HCT116 (cell line): Measurements from ENCODE around the gene OR10K2. TPM values are rescaled to one million over a fixed set of nuclear protein-coding genes. Genes with fewer than 3 reads are reported as not detected.

Source experiments
- ATAC-seq: fragments of 200-7000 bp; cut with Tn5 transposase; 2 replicates; pipeline ENCODE4 v1.9.1; 2020; ENCODE audit warnings: mild to moderate bottlenecking, moderate library complexity
- BruUV-seq: library from RNA; stranded (reverse); fragments of 400-500 nt; replicated peaks from 2 replicates; lab custom pipeline; 2021; lab: Mats Ljungman, UMichigan
- CTCF ChIA-PET: fragments of 300-600 bp; sonication (Branson Sonifier 250); formaldehyde crosslinking; loops from one replicate; lab custom pipeline; 2021; ENCODE audit warnings: antibody characterized with exemption; lab: Charles Lee
- POLR2A ChIA-PET: fragments of 300-600, 350-600 bp; sonication (Branson Sonifier 250); formaldehyde crosslinking; loops from one replicate; lab custom pipeline; 2021; ENCODE audit warnings: antibody characterized with exemption; lab: Charles Lee
- RAD21 ChIA-PET, 2 experiments: fragments of 300-600 bp; sonication (Branson Sonifier 250); formaldehyde crosslinking; loops; one replicate each; lab custom pipeline; 2023; ENCODE audit warnings: low total read pairs in 2 of 2; ENCODE audit not compliant: uncharacterized antibody in 2 of 2, unreplicated experiment in 2 of 2, low non-redundant PET in 1 of 2; lab: Charles Lee
- DNase-seq: peaks from one replicate; pipeline ENCODE4 v3.0.0-alpha.2; 2010; ENCODE audit warnings: low read depth, low spot score
- H2AFZ ChIP-seq: fragments of 200-600 bp; shearing (Covaris generic), sonication (generic); 2 replicates; pipeline ENCODE4 v1.6.1; 2017; ENCODE audit warnings: low read depth, mixed run types, mixed read lengths, antibody characterized with exemption, low read length; ENCODE audit not compliant: poor library complexity, severe bottlenecking
- H3K27ac ChIP-seq: 2 replicates; pipeline ENCODE4 v1.5.1; 2012; ENCODE audit warnings: low read depth, low read length
- H3K27me3 ChIP-seq: fragments of 200-600 bp; sonication (generic); 2 replicates; pipeline ENCODE4 v1.6.1; 2016; ENCODE audit warnings: mixed run types, low read length, mixed read lengths; ENCODE audit not compliant: insufficient read depth
- H3K36me3 ChIP-seq, 2 experiments: fragments of 200-500 bp in 1 of 2; fragments of 200-600 bp in 1 of 2; sonication (Bioruptor generic) in 1 of 2; sonication (generic) in 1 of 2; 2 replicates each; pipeline versions ENCODE4 v1.5.1 to v1.6.1; 2014 to 2016; ENCODE audit warnings: low read length in 2 of 2, inconsistent platforms in 1 of 2, mixed read lengths in 1 of 2, mixed run types in 1 of 2; ENCODE audit not compliant: insufficient read depth in 2 of 2, control insufficient read depth in 1 of 2
- H3K4me1 ChIP-seq, 2 experiments: fragments of 200-600 bp in 1 of 2; sonication (generic) in 1 of 2; 2 replicates each; pipeline versions ENCODE4 v1.5.1 to v1.6.1; 2012 to 2017; ENCODE audit warnings: low read length in 2 of 2, inconsistent platforms in 1 of 2, mild to moderate bottlenecking in 1 of 2, mixed read lengths in 1 of 2, mixed run types in 1 of 2, moderate library complexity in 1 of 2; ENCODE audit not compliant: insufficient read depth in 2 of 2, control insufficient read depth in 1 of 2
- H3K4me2 ChIP-seq: fragments of 200-600 bp; sonication (generic); 2 replicates; pipeline ENCODE4 v1.6.1; 2017; ENCODE audit warnings: mixed run types, low read length, mixed read lengths
- H3K4me3 ChIP-seq, 2 experiments: fragments of 200-600 bp in 1 of 2; sonication (generic) in 1 of 2; replicated peaks in 1 of 2; 2 replicates each; pipeline ENCODE4 v1.5.1; 2011 to 2016; ENCODE audit warnings: low read length in 2 of 2, control low read depth in 1 of 2, low read depth in 1 of 2, mild to moderate bottlenecking in 1 of 2, mixed read lengths in 1 of 2, mixed run types in 1 of 2
- H3K79me2 ChIP-seq: fragments of 200-600 bp; sonication (generic); 2 replicates; pipeline ENCODE4 v1.6.1; 2017; ENCODE audit warnings: mild to moderate bottlenecking, mixed run types, low read length, moderate library complexity, mixed read lengths; ENCODE audit not compliant: insufficient read depth
- H3K9ac ChIP-seq: fragments of 200-600 bp; sonication (generic); 2 replicates; pipeline ENCODE4 v1.6.1; 2016; ENCODE audit warnings: low read length, mixed read lengths
- H3K9me2 ChIP-seq: fragments of 200-600 bp; sonication (generic), shearing (Covaris generic); 2 replicates; pipeline ENCODE4 v1.6.1; 2017; ENCODE audit warnings: mixed run types, mild to moderate bottlenecking, moderate library complexity; ENCODE audit not compliant: insufficient read depth
- H3K9me3 ChIP-seq, 2 experiments: fragments of 200-500 bp in 1 of 2; fragments of 200-600 bp in 1 of 2; sonication (Bioruptor generic) in 1 of 2; sonication (generic) in 1 of 2; 2 replicates each; pipeline ENCODE4 v1.6.1; 2014 to 2017; ENCODE audit warnings: low read length in 2 of 2, mixed read lengths in 2 of 2, inconsistent platforms in 1 of 2, low read depth in 1 of 2, mild to moderate bottlenecking in 1 of 2, mixed run types in 1 of 2, moderate library complexity in 1 of 2; ENCODE audit not compliant: control insufficient read depth in 1 of 2, insufficient read depth in 1 of 2
- H4K20me1 ChIP-seq: fragments of 200-600 bp; sonication (generic), shearing (Covaris generic); 2 replicates; pipeline ENCODE4 v1.6.1; 2017; ENCODE audit warnings: mixed run types, mild to moderate bottlenecking, moderate library complexity; ENCODE audit not compliant: insufficient read depth
- CBX3 ChIP-seq: IDR thresholded peaks from 2 replicates; pipeline ENCODE4 v1.6.1; 2012; ENCODE audit warnings: low read depth
- EGR1 ChIP-seq: IDR thresholded peaks from 2 replicates; pipeline ENCODE4 v1.6.1; 2012; ENCODE audit warnings: low read depth
- ELF1 ChIP-seq: IDR thresholded peaks from 2 replicates; pipeline ENCODE4 v1.6.1; 2012; ENCODE audit warnings: low read depth, borderline replicate concordance
- EZH2phosphoT487 ChIP-seq: fragments of 200-600 bp; IDR thresholded peaks from 2 replicates; pipeline ENCODE4 v1.6.1; 2018; ENCODE audit warnings: antibody characterized with exemption, borderline replicate concordance
- FOSL1 ChIP-seq: IDR thresholded peaks from 2 replicates; pipeline ENCODE4 v1.6.1; 2012; ENCODE audit warnings: low read depth
- JUND ChIP-seq: IDR thresholded peaks from 2 replicates; pipeline ENCODE4 v1.6.1; 2012
- POLR2A ChIP-seq: IDR thresholded peaks from 2 replicates; pipeline ENCODE4 v1.7.0; 2011; ENCODE audit warnings: borderline replicate concordance; ENCODE audit not compliant: insufficient read depth, insufficient read length; ENCODE audit errors: extremely low read depth
- RAD21 ChIP-seq: IDR thresholded peaks from 2 replicates; pipeline ENCODE4 v1.6.1; 2012; ENCODE audit warnings: low read depth, mild to moderate bottlenecking
- SIN3A ChIP-seq: IDR thresholded peaks from 2 replicates; pipeline ENCODE4 v1.6.1; 2012; ENCODE audit warnings: low read depth
- SP1 ChIP-seq: IDR thresholded peaks from 2 replicates; pipeline ENCODE4 v1.6.1; 2012; ENCODE audit warnings: low read depth
- YY1 ChIP-seq: IDR thresholded peaks from 2 replicates; pipeline ENCODE4 v1.6.1; 2011; ENCODE audit warnings: low read length, low read depth, moderate library complexity, mild to moderate bottlenecking; ENCODE audit not compliant: insufficient replicate concordance; ENCODE audit errors: extremely low read depth
- ZNF274 ChIP-seq: fragments of 200-500 bp; sonication (Bioruptor generic); IDR thresholded peaks from 2 replicates; pipeline ENCODE4 v1.6.1; 2014; ENCODE audit warnings: mild to moderate bottlenecking, low read depth, low read length, inconsistent platforms
- intact Hi-C: fragments of 100-400 bp; cut with micrococcal nuclease; formaldehyde crosslinking; loops from 2 replicates; pipeline ENCODE4 v1.10.0; 2022
- total RNA-seq: library from RNA; stranded (reverse); gene quantifications from one replicate; pipeline ENCODE4 v1.2.1, GENCODE V29; 2021; ENCODE audit not compliant: unreplicated experiment
- TF ChIP-seq, protein P1 (sequence below): IDR thresholded peaks from 2 replicates; pipeline ENCODE4 v1.6.1; 2012
- TF ChIP-seq, protein P2 (sequence below): IDR thresholded peaks from 2 replicates; pipeline ENCODE4 v1.6.1; 2012
- TF ChIP-seq, protein P3 (sequence below): IDR thresholded peaks from 2 replicates; pipeline ENCODE4 v1.6.1; 2012; ENCODE audit warnings: low read depth
- TF ChIP-seq, protein P4 (sequence below): IDR thresholded peaks from 2 replicates; pipeline ENCODE4 v1.6.1; 2011; ENCODE audit warnings: mild to moderate bottlenecking, low read length, moderate library complexity; ENCODE audit not compliant: insufficient replicate concordance; ENCODE audit errors: extremely low read depth

OR10K2 gene
- total RNA-seq, 1 experiment from 2014 or later, result not detected

DNA sequence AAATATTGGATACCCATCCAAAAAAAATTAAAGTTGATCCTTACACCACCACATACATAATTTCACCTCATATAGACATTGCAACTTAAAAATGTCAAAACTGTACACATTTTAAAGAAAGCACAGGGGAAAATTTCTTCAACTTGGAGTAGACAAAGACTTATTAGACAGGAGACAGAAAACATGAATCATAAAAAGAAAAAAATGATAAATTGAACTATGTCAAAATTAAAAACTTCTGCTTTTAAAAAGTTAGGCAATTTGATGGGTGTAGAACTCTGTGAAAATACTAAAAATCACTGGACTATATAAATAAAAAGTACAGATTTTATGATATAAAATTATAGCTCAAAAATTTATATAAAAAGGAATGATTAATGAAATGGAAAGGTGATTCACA is 31.2 kb upstream of the OR10K2 start:
- Histone ChIP-seq H3K4me1 (no peaks in the 10 kb centered on the region), H3K27ac (no peak overlapping the region), H3K27me3 (no peaks in the 10 kb centered on the region), H3K9ac (no peak overlapping the region), H2AFZ (no peak overlapping the region), H3K36me3 (no peaks in the 10 kb centered on the region), H3K79me2 (no peaks in the 10 kb centered on the region), H3K4me3 (no peak overlapping the region), H4K20me1 (no peaks in the 10 kb centered on the region), H3K9me3 (no peaks in the 10 kb centered on the region), H3K9me2 (no peaks in the 10 kb centered on the region), H3K4me2 (no peak overlapping the region)
- ATAC-seq (no peak), DNase-seq (no peak)
- intact Hi-C loops, result no loop called here
- no TSS peak for BruUV-seq
- ChIA-PET POLR2A (no interaction called here), CTCF (no interaction called here), RAD21 (no interaction called here)
- TF ChIP-seq EGR1, result no peak
- no peak for TF ChIP-seq ZNF274

DNA sequence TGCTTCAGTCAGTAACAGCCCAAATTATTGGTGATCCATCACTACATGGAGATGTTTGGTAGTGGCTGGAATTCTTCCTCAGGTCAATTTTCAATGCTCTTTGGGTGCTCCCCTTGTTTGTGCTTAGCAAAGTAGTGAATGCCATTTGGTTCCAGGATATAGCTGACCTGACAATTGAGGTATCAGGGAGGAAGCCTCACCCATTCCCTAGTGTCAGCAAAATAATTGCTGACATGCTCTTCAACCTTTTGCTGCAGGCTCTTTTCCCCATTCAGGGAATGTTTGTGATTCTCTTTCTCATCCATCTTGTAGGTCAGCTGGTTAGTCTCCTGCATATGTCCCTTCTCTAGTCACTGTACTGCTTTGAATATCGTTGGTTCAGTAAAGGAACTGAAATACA is 28.5 kb upstream of the OR10K2 start:
- ChIA-PET RAD21 (no interaction called here), CTCF (no interaction called here)
- Histone ChIP-seq H3K27ac (no peak overlapping the region), H2AFZ (no peak overlapping the region), H3K4me1 (no peaks in the 10 kb centered on the region), H3K36me3 (no peaks in the 10 kb centered on the region), H3K9ac (no peak overlapping the region)
- no TSS peak for BruUV-seq
- no peak for TF ChIP-seq ELF1
- TF ChIP-seq, protein P1, sequence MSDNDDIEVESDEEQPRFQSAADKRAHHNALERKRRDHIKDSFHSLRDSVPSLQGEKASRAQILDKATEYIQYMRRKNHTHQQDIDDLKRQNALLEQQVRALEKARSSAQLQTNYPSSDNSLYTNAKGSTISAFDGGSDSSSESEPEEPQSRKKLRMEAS, result no peak
- TF ChIP-seq RAD21, result no peak
- no peak for TF ChIP-seq POLR2A
- TF ChIP-seq, protein P2, sequence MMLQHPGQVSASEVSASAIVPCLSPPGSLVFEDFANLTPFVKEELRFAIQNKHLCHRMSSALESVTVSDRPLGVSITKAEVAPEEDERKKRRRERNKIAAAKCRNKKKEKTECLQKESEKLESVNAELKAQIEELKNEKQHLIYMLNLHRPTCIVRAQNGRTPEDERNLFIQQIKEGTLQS, result no peak
- no peak for TF ChIP-seq CBX3
- TF ChIP-seq, protein P3, sequence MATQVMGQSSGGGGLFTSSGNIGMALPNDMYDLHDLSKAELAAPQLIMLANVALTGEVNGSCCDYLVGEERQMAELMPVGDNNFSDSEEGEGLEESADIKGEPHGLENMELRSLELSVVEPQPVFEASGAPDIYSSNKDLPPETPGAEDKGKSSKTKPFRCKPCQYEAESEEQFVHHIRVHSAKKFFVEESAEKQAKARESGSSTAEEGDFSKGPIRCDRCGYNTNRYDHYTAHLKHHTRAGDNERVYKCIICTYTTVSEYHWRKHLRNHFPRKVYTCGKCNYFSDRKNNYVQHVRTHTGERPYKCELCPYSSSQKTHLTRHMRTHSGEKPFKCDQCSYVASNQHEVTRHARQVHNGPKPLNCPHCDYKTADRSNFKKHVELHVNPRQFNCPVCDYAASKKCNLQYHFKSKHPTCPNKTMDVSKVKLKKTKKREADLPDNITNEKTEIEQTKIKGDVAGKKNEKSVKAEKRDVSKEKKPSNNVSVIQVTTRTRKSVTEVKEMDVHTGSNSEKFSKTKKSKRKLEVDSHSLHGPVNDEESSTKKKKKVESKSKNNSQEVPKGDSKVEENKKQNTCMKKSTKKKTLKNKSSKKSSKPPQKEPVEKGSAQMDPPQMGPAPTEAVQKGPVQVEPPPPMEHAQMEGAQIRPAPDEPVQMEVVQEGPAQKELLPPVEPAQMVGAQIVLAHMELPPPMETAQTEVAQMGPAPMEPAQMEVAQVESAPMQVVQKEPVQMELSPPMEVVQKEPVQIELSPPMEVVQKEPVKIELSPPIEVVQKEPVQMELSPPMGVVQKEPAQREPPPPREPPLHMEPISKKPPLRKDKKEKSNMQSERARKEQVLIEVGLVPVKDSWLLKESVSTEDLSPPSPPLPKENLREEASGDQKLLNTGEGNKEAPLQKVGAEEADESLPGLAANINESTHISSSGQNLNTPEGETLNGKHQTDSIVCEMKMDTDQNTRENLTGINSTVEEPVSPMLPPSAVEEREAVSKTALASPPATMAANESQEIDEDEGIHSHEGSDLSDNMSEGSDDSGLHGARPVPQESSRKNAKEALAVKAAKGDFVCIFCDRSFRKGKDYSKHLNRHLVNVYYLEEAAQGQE, result no peak
- no peak for TF ChIP-seq YY1
- no peak for TF ChIP-seq FOSL1
- no peak for TF ChIP-seq JUND
- TF ChIP-seq EZH2phosphoT487, result no peak
- TF ChIP-seq, protein P4, sequence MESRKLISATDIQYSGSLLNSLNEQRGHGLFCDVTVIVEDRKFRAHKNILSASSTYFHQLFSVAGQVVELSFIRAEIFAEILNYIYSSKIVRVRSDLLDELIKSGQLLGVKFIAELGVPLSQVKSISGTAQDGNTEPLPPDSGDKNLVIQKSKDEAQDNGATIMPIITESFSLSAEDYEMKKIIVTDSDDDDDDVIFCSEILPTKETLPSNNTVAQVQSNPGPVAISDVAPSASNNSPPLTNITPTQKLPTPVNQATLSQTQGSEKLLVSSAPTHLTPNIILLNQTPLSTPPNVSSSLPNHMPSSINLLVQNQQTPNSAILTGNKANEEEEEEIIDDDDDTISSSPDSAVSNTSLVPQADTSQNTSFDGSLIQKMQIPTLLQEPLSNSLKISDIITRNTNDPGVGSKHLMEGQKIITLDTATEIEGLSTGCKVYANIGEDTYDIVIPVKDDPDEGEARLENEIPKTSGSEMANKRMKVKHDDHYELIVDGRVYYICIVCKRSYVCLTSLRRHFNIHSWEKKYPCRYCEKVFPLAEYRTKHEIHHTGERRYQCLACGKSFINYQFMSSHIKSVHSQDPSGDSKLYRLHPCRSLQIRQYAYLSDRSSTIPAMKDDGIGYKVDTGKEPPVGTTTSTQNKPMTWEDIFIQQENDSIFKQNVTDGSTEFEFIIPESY, result no peak
- no peak for TF ChIP-seq SP1
- no peak for TF ChIP-seq SIN3A
- TF ChIP-seq, all 23 proteins: peak for 0
- intact Hi-C loops, result no loop called here
- H3K4me2 ChIP-seq, result no peak overlapping the region
- no peak overlapping the region for H3K4me3 ChIP-seq
- H4K20me1 ChIP-seq, result no peaks in the 10 kb centered on the region
- no peak for DNase-seq
- no peaks in the 10 kb centered on the region for H3K79me2 ChIP-seq
- POLR2A ChIA-PET, result no interaction called here
- H3K9me2 ChIP-seq, result no peaks in the 10 kb centered on the region
- H3K9me3 ChIP-seq, result no peaks in the 10 kb centered on the region
- no peak for ATAC-seq
- no peaks in the 10 kb centered on the region for H3K27me3 ChIP-seq
